ENCODE measurements around the gene TRPV3. TPM values are rescaled to one million over a fixed set of nuclear protein-coding genes. Genes with fewer than 3 reads are reported as not detected.

TRPV3 gene
- total and polyA plus RNA-seq, 2 donors (not counting 1 experiment from before 2014, with no cell fraction given): 1.6 to 18.2 TPM

GRCh38 chr17:3603119-3603869 lies 45.7 kb upstream of the TRPV3 start:
- intact Hi-C loops (cut with micrococcal nuclease): no loop called here
- no peak overlapping the region for H3K4me3 ChIP-seq (ENCODE audit: control extremely low read depth in 1 of 5, extremely low read depth in 1 of 5, insufficient read depth in 1 of 5, low read depth in 2 of 5, low read length in 4 of 5)
- no peaks in the 10 kb centered on the region for H3K9me3 ChIP-seq (ENCODE audit: control extremely low read depth in 1 of 3, control insufficient read depth in 2 of 3, insufficient read depth in 1 of 3, low read length in 2 of 3)
- no peaks in the 10 kb centered on the region for H3K27me3 ChIP-seq (replicated peaks in 1 of 4; ENCODE audit: control extremely low read depth in 1 of 4, control insufficient read depth in 3 of 4, insufficient read depth in 4 of 4, low read length in 3 of 4)
- no peak overlapping the region for H3K27ac Mint-ChIP-seq
- DNase-seq (no peak), ATAC-seq (ENCODE audit: low read depth) (no peak)
- no peaks in the 10 kb centered on the region for H3K79me2 ChIP-seq (ENCODE audit: control insufficient read depth, insufficient read depth, low read length)
- no peaks in the 10 kb centered on the region for H3K9me3 Mint-ChIP-seq (ENCODE audit: insufficient read depth)
- H3K27ac ChIP-seq (ENCODE audit: low read length in 2 of 2): no peak overlapping the region
- H3K4me3 Mint-ChIP-seq: no peak overlapping the region
- H3K4me2 ChIP-seq (replicated peaks; ENCODE audit: low read depth, low read length, poor library complexity, severe bottlenecking): no peak overlapping the region
- peaks cover 2% of the 10 kb centered on the region for H3K4me1 Mint-ChIP-seq
- no peak overlapping the region for H2AFZ ChIP-seq (ENCODE audit: insufficient read depth, low read depth, low read length, poor library complexity, severe bottlenecking)
- ChIA-PET POLR2A (interaction anchor here (0.5 to 0.6 kb wide), 2 partner anchors 167 to 560 kb away, joined by 4 to 9 read pairs; no protein-coding TSS in a partner anchor), CTCF (interaction anchor here (0.7 to 4.1 kb wide), 17 partner anchors 11 to 555 kb away, joined by 3 to 31 read pairs (median 6); partner anchors contain the start of genes CTNS and SHPK)
- 98% methylated on average over 8 of the region's 17 CpGs for WGBS (ENCODE audit: insufficient coverage)
- no peak overlapping the region for H3K9ac ChIP-seq (ENCODE audit: low read length)
- peaks cover 0 to 5% of the 10 kb centered on the region in 2 experiments for H3K36me3 ChIP-seq (replicated peaks in 1 of 2; ENCODE audit: control extremely low read depth in 1 of 2, control insufficient read depth in 1 of 2, extremely low read depth in 1 of 2, insufficient read depth in 2 of 2, low read length in 1 of 2)
- H3K27me3 Mint-ChIP-seq: no peaks in the 10 kb centered on the region
- no peaks in the 10 kb centered on the region for H3K4me1 ChIP-seq (ENCODE audit: control insufficient read depth in 2 of 2, insufficient read depth in 2 of 2, low read length in 2 of 2)
- no peak for TF ChIP-seq EZH2 (IDR thresholded peaks at IDR 0.05; ENCODE audit: borderline replicate concordance, insufficient read depth, low read depth, low read length, poor library complexity, severe bottlenecking)
- no peak for TF ChIP-seq CTCF (IDR thresholded peaks at IDR 0.05)
- H4K20me1 ChIP-seq (ENCODE audit: control insufficient read depth, insufficient read depth, low read length, poor library complexity, severe bottlenecking): no peaks in the 10 kb centered on the region

GRCh38 chr17:3602499-3602898 lies 44.9 kb upstream of the TRPV3 start:
- intact Hi-C loops (cut with micrococcal nuclease): no loop called here
- Histone ChIP-seq H4K20me1 (ENCODE audit: control insufficient read depth, insufficient read depth, low read length, poor library complexity, severe bottlenecking) (no peaks in the 10 kb centered on the region), H2AFZ (ENCODE audit: insufficient read depth, low read depth, low read length, poor library complexity, severe bottlenecking) (no peak overlapping the region), H3K4me2 (replicated peaks; ENCODE audit: low read depth, low read length, poor library complexity, severe bottlenecking) (no peak overlapping the region), H3K27ac (ENCODE audit: low read length in 2 of 2) (no peak overlapping the region), H3K79me2 (ENCODE audit: control insufficient read depth, insufficient read depth, low read length) (no peaks in the 10 kb centered on the region), H3K36me3 (replicated peaks in 1 of 2; ENCODE audit: control extremely low read depth in 1 of 2, control insufficient read depth in 1 of 2, extremely low read depth in 1 of 2, insufficient read depth in 2 of 2, low read length in 1 of 2) (peaks cover 0 to 5% of the 10 kb centered on the region in 2 experiments), H3K9me3 (ENCODE audit: control extremely low read depth in 1 of 3, control insufficient read depth in 2 of 3, insufficient read depth in 1 of 3, low read length in 2 of 3) (no peaks in the 10 kb centered on the region), H3K4me3 (ENCODE audit: control extremely low read depth in 1 of 5, extremely low read depth in 1 of 5, insufficient read depth in 1 of 5, low read depth in 2 of 5, low read length in 4 of 5) (no peak overlapping the region), H3K27me3 (replicated peaks in 1 of 4; ENCODE audit: control extremely low read depth in 1 of 4, control insufficient read depth in 3 of 4, insufficient read depth in 4 of 4, low read length in 3 of 4) (no peaks in the 10 kb centered on the region), H3K4me1 (ENCODE audit: control insufficient read depth in 2 of 2, insufficient read depth in 2 of 2, low read length in 2 of 2) (no peaks in the 10 kb centered on the region), H3K9ac (ENCODE audit: low read length) (no peak overlapping the region)
- Mint-ChIP-seq H3K4me1 (peaks cover 2% of the 10 kb centered on the region), H3K4me3 (no peak overlapping the region), H3K27ac (no peak overlapping the region), H3K9me3 (ENCODE audit: insufficient read depth) (no peaks in the 10 kb centered on the region), H3K27me3 (no peaks in the 10 kb centered on the region)
- DNase-seq (peak; percentile 58), ATAC-seq (ENCODE audit: low read depth) (peak; percentile 60)
- POLR2A ChIA-PET: interaction anchor here (0.6 kb wide), 1 partner anchor 168 kb away, joined by 9 read pairs; no protein-coding TSS in a partner anchor
- TF ChIP-seq CTCF (IDR thresholded peaks at IDR 0.05) (peak; percentile 43), EZH2 (IDR thresholded peaks at IDR 0.05; ENCODE audit: borderline replicate concordance, insufficient read depth, low read depth, low read length, poor library complexity, severe bottlenecking) (no peak)
- 82% methylated on average over 10 of the region's 16 CpGs for WGBS (ENCODE audit: insufficient coverage)
- CTCF ChIA-PET: interaction anchor here (0.7 to 4.1 kb wide), 18 partner anchors 10 to 554 kb away, joined by 3 to 31 read pairs (median 6); partner anchors contain the start of genes CTNS and SHPK
